ENCODE measurements around the gene MYO16.

MYO16 gene

GRCh38 chr13:108624108-108624507, 5.3 kb upstream of the MYO16 start (continued):
- TF ChIP-seq PRDM10 (tag by site-specific recombination; IDR thresholded peaks at IDR 0.05), result no peak
- no peak for TF ChIP-seq ZNF354C (tag by site-specific recombination; IDR thresholded peaks at IDR 0.05; ENCODE audit: borderline replicate concordance, low read depth)

- TF ChIP-seq ZNF221 (tag by site-specific recombination; IDR thresholded peaks at IDR 0.05; ENCODE audit: borderline replicate concordance), result no peak
- TF ChIP-seq PRDM2 (tag by site-specific recombination; IDR thresholded peaks at IDR 0.05; ENCODE audit: borderline replicate concordance), result no peak
- TF ChIP-seq PRDM4 (tag by site-specific recombination; IDR thresholded peaks at IDR 0.05), result no peak
- no peak overlapping the region for H3K27ac ChIP-seq (ENCODE audit: extremely low read depth, low read depth, low read length)
- ChIA-PET POLR2A (no interaction called here), CTCF (no interaction called here)
- H3K4me1 ChIP-seq (ENCODE audit: control insufficient read depth, insufficient read depth, low read length), result no peaks in the 10 kb centered on the region
- H3K36me3 ChIP-seq (ENCODE audit: control insufficient read depth in 2 of 2, insufficient read depth in 1 of 2, low read length in 2 of 2), result no peaks in the 10 kb centered on the region
- no peaks in the 10 kb centered on the region for H3K9me3 ChIP-seq (ENCODE audit: control insufficient read depth, insufficient read depth, low read depth, low read length)
- no peak overlapping the region for H3K4me3 ChIP-seq (ENCODE audit: low read depth, low read length)
Measured at GRCh38 chr13:108624979-108625378, 4.4 kb upstream of the MYO16 start.

- ChIA-PET CTCF (interaction anchor here (0.6 to 0.7 kb wide), 2 partner anchors 121 to 268 kb away, joined by 4 to 5 read pairs; no protein-coding TSS in a partner anchor), POLR2A (no interaction called here)
- Histone ChIP-seq H3K4me3 (ENCODE audit: low read depth, low read length) (no peak overlapping the region), H3K4me1 (ENCODE audit: control insufficient read depth, insufficient read depth, low read length) (no peaks in the 10 kb centered on the region), H3K27ac (ENCODE audit: extremely low read depth, low read depth, low read length) (no peak overlapping the region), H3K36me3 (ENCODE audit: control insufficient read depth in 2 of 2, insufficient read depth in 1 of 2, low read length in 2 of 2) (no peaks in the 10 kb centered on the region), H3K9me3 (ENCODE audit: control insufficient read depth, insufficient read depth, low read depth, low read length) (no peaks in the 10 kb centered on the region)
- TF ChIP-seq ZNF121 (tag by site-specific recombination; IDR thresholded peaks at IDR 0.05) (no peak), ZNF529 (tag by site-specific recombination; IDR thresholded peaks at IDR 0.05; ENCODE audit: insufficient replicate concordance) (no peak), ZBTB44 (tag by site-specific recombination; IDR thresholded peaks at IDR 0.05) (no peak), ZNF248 (tag by site-specific recombination; IDR thresholded peaks at IDR 0.05) (no peak), ZNF155 (tag by site-specific recombination; IDR thresholded peaks at IDR 0.05) (no peak), ZNF580 (tag by site-specific recombination; IDR thresholded peaks at IDR 0.05) (no peak)
Measured at GRCh38 chr13:108629988-108630387, 577 bp downstream of the MYO16 start.

Data from HEK293 (cell line).